ENCODE data around the gene PLCH2.

The PLCH2 gene, protein sequence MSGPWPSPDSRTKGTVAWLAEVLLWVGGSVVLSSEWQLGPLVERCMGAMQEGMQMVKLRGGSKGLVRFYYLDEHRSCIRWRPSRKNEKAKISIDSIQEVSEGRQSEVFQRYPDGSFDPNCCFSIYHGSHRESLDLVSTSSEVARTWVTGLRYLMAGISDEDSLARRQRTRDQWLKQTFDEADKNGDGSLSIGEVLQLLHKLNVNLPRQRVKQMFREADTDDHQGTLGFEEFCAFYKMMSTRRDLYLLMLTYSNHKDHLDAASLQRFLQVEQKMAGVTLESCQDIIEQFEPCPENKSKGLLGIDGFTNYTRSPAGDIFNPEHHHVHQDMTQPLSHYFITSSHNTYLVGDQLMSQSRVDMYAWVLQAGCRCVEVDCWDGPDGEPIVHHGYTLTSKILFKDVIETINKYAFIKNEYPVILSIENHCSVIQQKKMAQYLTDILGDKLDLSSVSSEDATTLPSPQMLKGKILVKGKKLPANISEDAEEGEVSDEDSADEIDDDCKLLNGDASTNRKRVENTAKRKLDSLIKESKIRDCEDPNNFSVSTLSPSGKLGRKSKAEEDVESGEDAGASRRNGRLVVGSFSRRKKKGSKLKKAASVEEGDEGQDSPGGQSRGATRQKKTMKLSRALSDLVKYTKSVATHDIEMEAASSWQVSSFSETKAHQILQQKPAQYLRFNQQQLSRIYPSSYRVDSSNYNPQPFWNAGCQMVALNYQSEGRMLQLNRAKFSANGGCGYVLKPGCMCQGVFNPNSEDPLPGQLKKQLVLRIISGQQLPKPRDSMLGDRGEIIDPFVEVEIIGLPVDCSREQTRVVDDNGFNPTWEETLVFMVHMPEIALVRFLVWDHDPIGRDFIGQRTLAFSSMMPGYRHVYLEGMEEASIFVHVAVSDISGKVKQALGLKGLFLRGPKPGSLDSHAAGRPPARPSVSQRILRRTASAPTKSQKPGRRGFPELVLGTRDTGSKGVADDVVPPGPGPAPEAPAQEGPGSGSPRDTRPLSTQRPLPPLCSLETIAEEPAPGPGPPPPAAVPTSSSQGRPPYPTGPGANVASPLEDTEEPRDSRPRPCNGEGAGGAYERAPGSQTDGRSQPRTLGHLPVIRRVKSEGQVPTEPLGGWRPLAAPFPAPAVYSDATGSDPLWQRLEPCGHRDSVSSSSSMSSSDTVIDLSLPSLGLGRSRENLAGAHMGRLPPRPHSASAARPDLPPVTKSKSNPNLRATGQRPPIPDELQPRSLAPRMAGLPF (N-terminal part only)

DNA sequence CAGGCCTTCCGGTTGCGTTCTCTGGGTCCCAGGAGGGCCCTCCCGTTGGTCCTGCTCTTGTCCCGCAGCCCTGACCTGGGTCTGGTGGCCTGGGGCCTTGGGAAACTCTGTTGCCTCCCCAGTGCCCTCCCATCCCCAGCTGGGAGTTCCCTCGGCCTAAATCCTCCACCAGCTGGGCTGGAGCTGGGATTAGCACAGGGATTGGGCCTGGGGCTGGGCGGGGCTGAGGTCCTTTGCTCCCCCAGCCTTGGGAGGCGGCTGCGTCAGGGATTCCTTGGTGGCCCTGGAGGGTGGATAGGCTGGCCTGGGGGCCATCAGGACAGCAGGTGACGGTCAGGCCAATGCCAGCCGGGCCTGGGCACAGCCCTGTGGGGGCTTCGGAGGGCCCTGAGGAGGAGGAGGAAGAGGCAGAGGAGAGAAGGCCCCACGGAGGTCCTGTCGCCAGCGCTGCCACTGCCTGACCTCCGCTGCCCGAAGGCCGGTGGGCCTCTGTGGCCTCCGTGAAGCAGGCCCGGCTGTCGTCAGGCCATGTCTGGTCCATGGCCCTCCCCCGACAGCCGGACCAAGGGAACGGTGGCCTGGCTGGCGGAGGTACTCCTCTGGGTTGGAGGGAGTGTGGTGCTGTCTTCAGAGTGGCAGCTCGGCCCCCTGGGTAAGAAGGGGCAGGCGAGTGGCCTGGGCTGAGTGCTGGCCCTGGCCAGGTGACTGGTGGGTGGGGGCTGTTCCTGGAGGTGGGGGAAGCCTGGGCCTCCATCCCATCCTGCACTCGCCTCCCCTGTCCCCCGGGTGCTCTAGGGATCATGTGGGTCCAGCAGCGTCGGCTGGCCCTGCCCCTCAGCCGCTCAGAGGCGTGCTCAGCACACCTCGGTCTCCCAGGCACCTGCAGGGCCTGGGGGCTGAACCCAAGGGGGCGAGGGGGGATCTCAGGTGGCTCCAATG lies at the start of gene PLCH2:
Gene PLCH2 (plus strand): TSS at position 229 of the 939 bp plus-strand sequence. CDS start 300 bp downstream, at position 529.
- no peaks in the 10 kb centered on the region for H3K36me3 ChIP-seq (ENCODE audit: insufficient read depth, low read length)
- H3K9me3 ChIP-seq (ENCODE audit: low read length) = no peaks in the 10 kb centered on the region
- peaks cover 39% of the 10 kb centered on the region for H3K4me1 ChIP-seq (ENCODE audit: insufficient read depth, low read length)
- no peak within 1 kb of the TSS for H3K4me3 ChIP-seq (ENCODE audit: low read length)
- H2AFZ ChIP-seq (ENCODE audit: low read depth, low read length) = no peak within 1 kb of the TSS
- peaks cover 61% of the 10 kb centered on the region for H3K27me3 ChIP-seq (ENCODE audit: insufficient read depth, low read length)

DNA sequence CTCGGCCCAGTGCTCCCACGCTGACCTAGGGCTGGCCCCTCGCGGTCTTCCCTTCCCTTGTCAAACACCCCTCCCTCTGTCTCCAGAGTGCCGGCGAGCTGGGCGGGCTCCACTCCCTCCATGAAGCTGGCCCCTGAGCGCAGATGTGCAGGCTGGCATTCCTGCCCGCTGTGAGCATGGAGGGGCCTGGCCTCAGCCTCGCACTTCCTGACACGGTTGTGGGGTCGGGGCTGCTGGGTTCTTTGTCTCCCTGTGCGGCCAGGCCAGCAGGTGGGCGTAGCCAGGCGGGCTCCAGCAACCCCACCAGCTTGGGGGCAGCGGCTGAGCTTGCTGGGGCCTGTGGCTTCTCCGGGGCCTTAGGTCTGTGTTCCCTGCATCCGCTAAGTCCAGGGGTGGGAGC lies 49.5 kb upstream of the PLCH2 start:
- no peak overlapping the region for H2AFZ ChIP-seq (ENCODE audit: low read depth, low read length)
- H3K9me3 ChIP-seq (ENCODE audit: low read length) = peaks cover 5% of the 10 kb centered on the region
- H3K27me3 ChIP-seq (ENCODE audit: insufficient read depth, low read length) = peaks cover 4% of the 10 kb centered on the region
- H3K4me3 ChIP-seq (ENCODE audit: low read length) = no peak overlapping the region
- H3K36me3 ChIP-seq (ENCODE audit: insufficient read depth, low read length) = no peaks in the 10 kb centered on the region
- peaks cover 11% of the 10 kb centered on the region for H3K4me1 ChIP-seq (ENCODE audit: insufficient read depth, low read length)

DNA sequence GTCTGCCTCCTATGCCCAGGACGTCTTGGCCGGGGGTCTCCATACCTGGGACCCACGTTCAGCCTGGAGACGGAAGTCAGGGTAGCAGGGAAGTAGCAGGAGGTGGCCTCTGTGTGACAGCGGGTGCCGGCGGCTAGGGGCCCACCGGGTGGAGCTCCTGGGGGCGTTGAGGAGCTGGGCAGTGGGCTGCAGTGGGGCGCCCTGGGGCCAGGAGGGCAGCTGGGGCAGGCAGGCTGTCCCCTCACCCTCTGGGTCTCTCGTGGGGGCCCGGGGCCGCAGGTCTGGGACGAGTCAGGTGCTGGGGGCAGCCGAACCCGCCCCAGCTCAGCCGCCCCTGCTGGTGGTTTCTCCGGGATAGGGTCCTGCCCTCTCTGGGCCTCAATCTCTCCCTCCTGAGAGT lies 49.0 kb upstream of the PLCH2 start:
- H3K4me3 ChIP-seq (ENCODE audit: low read length) = no peak overlapping the region
- H3K27me3 ChIP-seq (ENCODE audit: insufficient read depth, low read length) = peaks cover 4% of the 10 kb centered on the region
- no peak overlapping the region for H2AFZ ChIP-seq (ENCODE audit: low read depth, low read length)
- H3K4me1 ChIP-seq (ENCODE audit: insufficient read depth, low read length) = peaks cover 16% of the 10 kb centered on the region
- peaks cover 5% of the 10 kb centered on the region for H3K9me3 ChIP-seq (ENCODE audit: low read length)
- no peaks in the 10 kb centered on the region for H3K36me3 ChIP-seq (ENCODE audit: insufficient read depth, low read length)

DNA sequence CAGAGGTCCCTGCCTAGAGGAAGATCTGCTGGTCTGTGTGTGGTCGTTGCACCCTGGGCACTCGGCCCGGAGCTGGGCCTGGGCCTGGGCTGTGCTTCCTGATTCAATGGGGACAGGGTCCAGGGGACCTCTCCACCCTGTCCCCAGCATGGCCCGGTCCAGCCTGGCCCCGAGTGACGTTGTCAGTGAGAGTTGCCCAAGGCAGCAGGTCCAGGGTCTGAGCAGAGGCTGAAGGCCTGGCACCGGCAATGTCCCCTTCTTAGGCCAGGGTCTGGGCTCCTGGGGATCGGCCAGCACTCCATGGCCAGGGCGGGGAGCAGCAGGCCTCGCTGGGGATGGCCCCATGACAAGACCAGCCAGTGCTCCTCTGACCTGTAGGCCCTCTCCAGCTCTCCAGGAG lies 48.1 kb upstream of the PLCH2 start:
- Histone ChIP-seq H3K4me3 (ENCODE audit: low read length) (no peak overlapping the region), H3K27me3 (ENCODE audit: insufficient read depth, low read length) (peaks cover 8% of the 10 kb centered on the region), H3K4me1 (ENCODE audit: insufficient read depth, low read length) (peaks cover 26% of the 10 kb centered on the region), H2AFZ (ENCODE audit: low read depth, low read length) (no peak overlapping the region), H3K36me3 (ENCODE audit: insufficient read depth, low read length) (no peaks in the 10 kb centered on the region), H3K9me3 (ENCODE audit: low read length) (peaks cover 4% of the 10 kb centered on the region)

DNA sequence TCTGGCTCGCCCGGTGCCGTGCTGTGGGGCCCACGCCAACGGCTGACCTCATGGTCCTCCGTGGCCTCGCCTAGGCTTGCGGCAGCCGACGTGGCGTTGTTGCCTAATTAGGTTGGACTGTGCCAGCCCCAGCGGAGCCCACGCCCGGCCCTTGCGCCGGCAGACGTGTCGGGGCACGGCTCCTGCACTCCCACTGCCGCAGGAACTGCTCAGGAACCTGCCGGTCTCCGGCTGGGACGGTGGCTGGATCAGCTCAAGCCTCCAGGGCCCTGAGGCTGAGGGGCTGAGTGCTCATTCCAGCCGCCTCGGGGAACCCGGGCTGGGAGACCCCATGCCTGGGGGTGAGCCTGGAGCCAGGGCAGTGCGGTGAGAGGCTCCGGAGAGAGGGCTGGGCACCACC lies 47.6 kb upstream of the PLCH2 start:
- Histone ChIP-seq H3K4me1 (ENCODE audit: insufficient read depth, low read length) (peaks cover 29% of the 10 kb centered on the region), H3K9me3 (ENCODE audit: low read length) (peaks cover 2% of the 10 kb centered on the region), H3K4me3 (ENCODE audit: low read length) (no peak overlapping the region), H2AFZ (ENCODE audit: low read depth, low read length) (no peak overlapping the region), H3K27me3 (ENCODE audit: insufficient read depth, low read length) (peaks cover 12% of the 10 kb centered on the region), H3K36me3 (ENCODE audit: insufficient read depth, low read length) (no peaks in the 10 kb centered on the region)

DNA sequence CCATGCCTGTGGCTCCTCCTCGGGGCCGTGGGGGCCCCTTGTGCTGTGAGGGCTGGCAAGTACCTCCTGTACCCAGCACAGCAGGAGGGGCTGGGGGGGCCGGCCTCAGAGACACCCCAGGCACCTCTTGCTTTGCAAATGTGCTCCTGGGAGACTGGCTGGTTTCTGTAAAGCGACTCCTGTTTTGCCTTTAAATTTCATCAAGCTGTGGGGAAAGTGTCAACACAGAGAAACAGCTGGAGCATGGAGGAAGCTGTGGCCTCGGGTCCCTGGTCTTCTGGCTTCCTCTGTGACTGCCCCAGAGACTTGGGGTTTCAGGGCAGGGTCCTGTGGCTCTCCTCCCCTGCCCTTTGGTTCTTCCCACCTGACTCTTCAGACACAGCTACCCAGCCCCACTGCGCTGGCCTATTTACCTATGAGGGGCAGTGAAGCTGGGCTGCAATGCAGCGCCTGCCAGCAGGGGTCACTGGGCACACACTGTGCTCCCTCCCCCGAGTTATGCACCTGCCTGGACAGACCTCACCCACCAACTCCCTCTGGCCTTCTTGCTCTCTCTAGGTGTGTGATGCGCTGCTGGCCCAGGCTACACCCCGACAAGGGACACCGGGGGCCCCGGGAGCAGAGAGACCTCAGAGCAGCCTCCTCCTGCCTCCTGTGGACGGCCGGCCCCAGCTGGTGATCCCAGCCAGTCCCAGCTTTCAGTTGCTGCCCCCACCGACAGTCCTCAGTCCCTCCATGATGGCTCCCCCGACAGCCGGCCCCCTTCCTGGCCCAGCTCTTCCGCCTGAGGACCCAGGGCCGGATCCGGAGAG lies 46.1 kb upstream of the PLCH2 start:
- peaks cover 29% of the 10 kb centered on the region for H3K4me1 ChIP-seq (ENCODE audit: insufficient read depth, low read length)
- no peak overlapping the region for H3K4me3 ChIP-seq (ENCODE audit: low read length)
- no peaks in the 10 kb centered on the region for H3K9me3 ChIP-seq (ENCODE audit: low read length)

DNA sequence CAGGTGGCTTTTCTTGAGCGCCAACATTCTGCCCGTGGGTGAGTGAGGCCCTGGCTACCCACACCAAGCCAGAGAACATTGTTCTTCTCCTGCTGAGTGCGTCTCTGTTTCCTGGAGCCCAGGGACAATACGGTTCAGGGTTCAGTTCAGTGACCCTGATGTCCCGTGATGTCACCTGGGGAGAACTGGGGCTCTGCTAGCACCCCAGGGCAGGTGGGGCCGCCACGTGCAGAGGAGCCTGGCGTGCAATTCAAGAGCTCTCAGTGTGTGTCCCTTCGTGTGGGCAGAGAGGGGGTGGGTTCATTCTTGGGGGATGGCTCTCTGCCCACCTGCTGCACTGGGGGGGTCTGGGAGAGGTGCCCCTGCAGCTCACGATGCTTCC lies 45.5 kb upstream of the PLCH2 start:
- peaks cover 29% of the 10 kb centered on the region for H3K4me1 ChIP-seq (ENCODE audit: insufficient read depth, low read length)
- H3K36me3 ChIP-seq (ENCODE audit: insufficient read depth, low read length) = no peaks in the 10 kb centered on the region
- H3K4me3 ChIP-seq (ENCODE audit: low read length) = no peak overlapping the region
- H2AFZ ChIP-seq (ENCODE audit: low read depth, low read length) = no peak overlapping the region
- H3K27me3 ChIP-seq (ENCODE audit: insufficient read depth, low read length) = peaks cover 31% of the 10 kb centered on the region
- H3K9me3 ChIP-seq (ENCODE audit: low read length) = no peaks in the 10 kb centered on the region

More for the DNA sequence above, 46.1 kb upstream of the PLCH2 start:
- peaks cover 25% of the 10 kb centered on the region for H3K27me3 ChIP-seq (ENCODE audit: insufficient read depth, low read length)
- H3K36me3 ChIP-seq (ENCODE audit: insufficient read depth, low read length) = no peaks in the 10 kb centered on the region
- H2AFZ ChIP-seq (ENCODE audit: low read depth, low read length) = no peak overlapping the region

DNA sequence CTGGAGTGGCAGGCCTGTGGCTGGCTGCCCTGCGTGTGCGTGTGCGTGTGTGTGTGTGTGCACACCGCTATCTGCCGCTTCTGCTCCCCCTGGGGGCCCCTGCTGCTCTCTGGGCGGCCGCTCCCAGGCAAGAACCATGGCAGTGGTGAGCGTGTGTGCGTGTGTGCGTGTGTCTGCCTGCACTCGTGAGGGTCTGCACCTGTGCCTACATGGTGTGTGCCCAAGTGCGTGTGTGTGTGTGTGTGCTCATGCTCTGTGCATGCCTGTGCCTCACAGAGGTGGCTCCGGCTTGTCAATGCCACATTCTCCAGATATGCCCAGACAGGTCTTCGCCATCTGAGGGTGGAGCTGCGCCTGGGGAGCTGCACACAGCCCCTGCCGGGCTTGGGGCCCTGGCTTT lies 45.0 kb upstream of the PLCH2 start:
- Histone ChIP-seq H3K27me3 (ENCODE audit: insufficient read depth, low read length) (peaks cover 34% of the 10 kb centered on the region), H3K4me3 (ENCODE audit: low read length) (no peak overlapping the region), H3K9me3 (ENCODE audit: low read length) (no peaks in the 10 kb centered on the region), H3K36me3 (ENCODE audit: insufficient read depth, low read length) (no peaks in the 10 kb centered on the region), H3K4me1 (ENCODE audit: insufficient read depth, low read length) (peaks cover 29% of the 10 kb centered on the region), H2AFZ (ENCODE audit: low read depth, low read length) (no peak overlapping the region)

DNA sequence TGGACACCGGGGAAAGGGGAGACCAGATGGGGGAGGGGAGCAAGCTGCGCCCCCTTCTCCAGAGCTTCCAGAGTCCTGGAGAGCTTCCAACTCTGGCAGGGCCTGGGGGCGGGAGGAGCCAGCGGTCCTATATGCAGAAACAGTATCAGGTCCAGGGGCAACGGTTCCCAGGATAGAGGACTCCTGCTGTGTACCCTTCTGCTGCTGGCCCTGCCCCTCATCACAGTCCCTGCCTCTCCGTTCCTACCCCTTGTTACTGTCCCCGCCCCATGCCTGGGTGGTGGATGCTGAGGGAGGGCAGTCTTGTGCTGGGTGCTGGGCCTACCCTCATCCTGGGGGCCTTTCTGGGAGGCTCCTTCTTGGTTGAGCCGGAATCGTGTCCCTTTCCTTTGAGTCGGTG lies 44.6 kb upstream of the PLCH2 start:
- no peaks in the 10 kb centered on the region for H3K36me3 ChIP-seq (ENCODE audit: insufficient read depth, low read length)
- peaks cover 34% of the 10 kb centered on the region for H3K27me3 ChIP-seq (ENCODE audit: insufficient read depth, low read length)
- no peak overlapping the region for H2AFZ ChIP-seq (ENCODE audit: low read depth, low read length)
- peaks cover 27% of the 10 kb centered on the region for H3K4me1 ChIP-seq (ENCODE audit: insufficient read depth, low read length)
- no peak overlapping the region for H3K4me3 ChIP-seq (ENCODE audit: low read length)
- H3K9me3 ChIP-seq (ENCODE audit: low read length) = no peaks in the 10 kb centered on the region

DNA sequence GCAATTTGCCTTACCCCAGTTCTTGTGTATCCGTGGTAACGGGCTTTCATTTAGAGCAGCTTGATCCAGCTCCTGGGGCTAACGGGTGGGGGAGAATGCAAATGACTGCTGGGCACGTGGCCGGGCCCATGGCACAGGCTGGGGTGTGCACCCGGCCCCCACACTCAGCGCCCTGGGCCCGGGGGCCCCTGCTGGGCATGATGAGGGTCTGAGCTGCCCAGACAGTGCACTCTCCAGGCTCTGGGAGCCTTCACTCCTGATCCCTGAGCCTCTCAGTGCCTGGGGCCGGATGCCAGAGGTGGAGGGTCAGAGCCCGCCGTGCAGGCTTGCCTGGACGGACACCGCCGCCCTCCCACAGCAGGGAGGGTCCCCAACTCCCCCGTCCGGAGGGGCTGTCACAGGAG lies 43.6 kb upstream of the PLCH2 start:
- no peaks in the 10 kb centered on the region for H3K9me3 ChIP-seq (ENCODE audit: low read length)
- peaks cover 23% of the 10 kb centered on the region for H3K4me1 ChIP-seq (ENCODE audit: insufficient read depth, low read length)

DNA sequence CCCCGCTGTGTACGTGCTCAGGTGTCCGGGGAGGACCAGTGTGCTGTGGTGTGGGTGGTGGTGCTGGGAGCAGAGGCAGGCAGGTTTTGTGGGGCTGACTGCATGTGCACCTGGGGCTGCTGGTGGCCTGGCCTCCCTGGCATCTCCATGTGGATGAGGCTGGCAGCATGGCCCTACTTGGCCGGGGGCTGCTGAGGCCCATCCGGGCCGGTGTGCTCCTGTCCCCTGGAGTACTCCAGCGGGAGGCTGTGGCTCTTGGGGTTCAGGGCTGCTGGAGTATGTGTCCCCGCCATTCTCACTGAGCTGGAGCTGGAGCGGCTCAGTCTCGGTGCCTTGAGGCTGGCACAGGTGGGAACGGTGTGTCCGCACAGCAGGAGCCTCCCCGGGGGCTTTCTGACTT lies 42.9 kb upstream of the PLCH2 start:
- no peak overlapping the region for H3K4me3 ChIP-seq (ENCODE audit: low read length)
- H3K9me3 ChIP-seq (ENCODE audit: low read length) = no peaks in the 10 kb centered on the region
- no peak overlapping the region for H2AFZ ChIP-seq (ENCODE audit: low read depth, low read length)
- H3K27me3 ChIP-seq (ENCODE audit: insufficient read depth, low read length) = peaks cover 32% of the 10 kb centered on the region
- no peaks in the 10 kb centered on the region for H3K36me3 ChIP-seq (ENCODE audit: insufficient read depth, low read length)
- peaks cover 23% of the 10 kb centered on the region for H3K4me1 ChIP-seq (ENCODE audit: insufficient read depth, low read length)

More for the DNA sequence above, 43.6 kb upstream of the PLCH2 start:
- Histone ChIP-seq H3K27me3 (ENCODE audit: insufficient read depth, low read length) (peaks cover 32% of the 10 kb centered on the region), H3K36me3 (ENCODE audit: insufficient read depth, low read length) (no peaks in the 10 kb centered on the region), H3K4me3 (ENCODE audit: low read length) (no peak overlapping the region), H2AFZ (ENCODE audit: low read depth, low read length) (no peak overlapping the region)

All from neuron (in vitro differentiated cells).